Small intestine (tissue), 7 donors: ENCODE measurements around the gene RBBP8NL. TPM values are rescaled to one million over a fixed set of nuclear protein-coding genes. Genes with fewer than 3 reads are reported as not detected.

Experiments
- DNase-seq, 2 donors: peaks; one replicate each; pipeline versions ENCODE4 v3.0.0 to v3.0.0-alpha.2; 2013
- FAIRE-seq: peaks from 2 replicates; lab custom pipeline; 2012; peaks lifted over from hg19 to GRCh38; lab: Jason Lieb, UNC
- H3K27ac ChIP-seq, 3 donors: one replicate each; pipeline ENCODE4 v1.5.1; 2013; ENCODE audit warnings: low read length in 2 of 3, mild to moderate bottlenecking in 2 of 3, control low read depth in 1 of 3, inconsistent platforms in 1 of 3, low read depth in 1 of 3, moderate library complexity in 1 of 3
- H3K27me3 ChIP-seq, 3 donors: one replicate each; pipeline ENCODE4 v1.6.1; 2013; ENCODE audit warnings: low read length in 3 of 3, inconsistent platforms in 1 of 3; ENCODE audit not compliant: control insufficient read depth in 3 of 3, insufficient read depth in 3 of 3
- H3K36me3 ChIP-seq, 3 donors: one replicate each; pipeline ENCODE4 v1.6.1; 2013; ENCODE audit warnings: low read length in 3 of 3, inconsistent platforms in 1 of 3, low read depth in 1 of 3, mild to moderate bottlenecking in 1 of 3, moderate library complexity in 1 of 3; ENCODE audit not compliant: control insufficient read depth in 3 of 3, insufficient read depth in 2 of 3
- H3K4me1 ChIP-seq, 3 donors: one replicate each; pipeline ENCODE4 v1.6.1; 2013; ENCODE audit warnings: low read length in 2 of 3, inconsistent platforms in 1 of 3, low read depth in 1 of 3, mild to moderate bottlenecking in 1 of 3, moderate library complexity in 1 of 3; ENCODE audit not compliant: control insufficient read depth in 3 of 3, insufficient read depth in 2 of 3
- H3K4me3 ChIP-seq, 3 donors: one replicate each; pipeline ENCODE4 v1.5.1; 2013; ENCODE audit warnings: low read length in 3 of 3, control low read depth in 1 of 3, inconsistent platforms in 1 of 3, low read depth in 1 of 3, mild to moderate bottlenecking in 1 of 3, moderate library complexity in 1 of 3
- H3K9me3 ChIP-seq, 2 donors: one replicate each; pipeline ENCODE4 v1.6.1; 2013; ENCODE audit warnings: low read depth in 1 of 2, low read length in 1 of 2; ENCODE audit not compliant: control insufficient read depth in 2 of 2, insufficient read depth in 1 of 2
- WGBS, 3 donors: extraction: QIAGEN DNeasy Blood & Tissue Kit; methylation state at CpG; one replicate each; pipeline ENCODE4 v1.1.7; 2013; 5-methylcytosine and 5-hydroxymethylcytosine counted together
- polyA plus RNA-seq, 4 donors: library from polyadenylated mRNA; stranded (reverse) in 3 of 4; unstranded in 1 of 4; fragments of 200-250 nt in 3 of 4; fragments of 120-200 nt in 1 of 4; gene quantifications; one replicate each; pipeline versions ENCODE4 v1.2.1 to v1.2.3, GENCODE V29; 2013
- donor health status: healthy with polysubstance abuse.
- donor health status: control.
- donor health status: control.
- donor health status: Bipolar disorder and iron deficiency.
- donor health status: healthy.

Gene RBBP8NL
- polyA plus RNA-seq, 4 donors = 8.0 to 28.0 (median 13.5) TPM

DNA sequence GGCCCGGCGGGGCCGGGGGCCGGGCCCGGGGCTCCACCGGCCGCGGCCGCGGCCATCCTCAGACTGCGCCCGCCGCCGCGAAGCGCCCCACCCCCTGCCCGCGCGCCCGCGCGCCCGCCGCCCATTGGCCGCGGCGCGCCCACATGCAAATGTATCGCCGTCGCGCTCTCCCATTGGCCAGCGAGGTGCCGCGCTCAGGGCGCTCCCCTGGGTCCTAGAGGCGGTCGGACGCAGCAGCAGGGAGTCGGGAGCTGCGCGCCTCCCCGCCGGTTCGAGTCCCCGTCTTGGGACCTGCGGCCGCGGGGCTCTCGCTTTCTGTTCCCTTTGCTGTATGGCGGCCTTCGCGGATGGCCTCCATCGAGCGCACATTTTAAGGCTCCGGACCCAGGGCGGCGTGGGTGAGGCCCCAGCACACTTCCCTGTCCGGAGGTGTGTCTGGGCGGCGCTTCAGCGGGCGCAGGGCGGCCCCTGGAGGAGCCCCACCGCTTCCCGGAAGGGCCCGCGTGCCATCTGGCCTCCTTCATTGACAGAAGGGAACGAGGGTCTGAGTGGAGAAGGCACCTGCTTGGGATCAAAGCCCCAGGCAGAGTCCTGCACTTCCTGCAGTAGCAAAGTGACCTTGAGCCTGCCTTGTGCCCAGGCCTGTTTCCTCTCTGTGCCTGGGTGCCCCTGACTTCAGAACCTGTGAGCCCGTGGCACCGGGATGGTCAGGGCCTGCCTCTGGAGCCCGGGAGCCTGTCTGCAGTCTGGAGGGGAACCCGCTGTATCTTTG, 19.9 kb downstream of the RBBP8NL start, which contains the start of gene CABLES2:
TSS of gene CABLES2 (minus strand) at position 65 of the 772 bp plus-strand sequence. CDS start at position 56, 9 bp downstream.
- Histone ChIP-seq H3K4me3 (peak within 1 kb of the TSS; percentile 70 to 93 (median 74)), H3K27ac (peak within 1 kb of the TSS; percentile 49 to 76 (median 74)), H3K4me1 (peaks cover 0 to 65% (median 5%) of the 10 kb centered on the region in 3 donors), H3K36me3 (peaks cover 0 to 49% (median 0%) of the 10 kb centered on the region in 3 donors), H3K9me3 (no peaks in the 10 kb centered on the region), H3K27me3 (no peaks in the 10 kb centered on the region)
- no peak for FAIRE-seq
- 3 to 5% (median 4%) methylated on average over 40 to 73 of the region's 73 CpGs for WGBS, 3 donors
- peak; percentile 94 to 97 for DNase-seq

DNA sequence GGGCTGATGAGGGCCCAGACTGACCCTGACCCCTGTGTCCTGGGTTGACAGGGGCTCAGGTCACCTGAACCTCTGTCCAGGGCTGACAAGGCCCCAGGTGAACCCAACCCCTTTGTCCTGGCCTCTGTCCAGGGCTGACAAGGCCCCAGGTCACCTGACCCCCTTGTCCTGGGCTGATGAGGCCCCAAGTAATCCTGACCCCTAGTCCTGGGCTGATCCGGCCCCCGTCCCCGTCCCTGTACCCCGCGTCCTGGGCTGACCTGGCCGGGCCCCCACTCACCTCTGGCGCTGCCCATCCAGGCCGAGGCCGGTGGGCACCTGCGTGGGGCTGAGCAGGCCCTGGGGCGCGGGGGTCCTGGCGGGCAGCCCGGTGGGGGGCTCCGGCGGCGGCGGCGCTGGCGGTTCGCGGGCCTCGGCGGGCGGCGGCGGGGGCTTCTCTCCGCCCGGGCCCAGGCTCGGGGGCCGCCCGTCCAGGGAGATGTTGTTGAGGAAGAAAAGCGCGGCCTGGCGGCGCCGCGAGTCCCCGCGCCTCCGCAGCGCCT, 20.6 kb downstream of the RBBP8NL start:
- peak overlapping the region; percentile 70 to 93 (median 74) for H3K4me3 ChIP-seq
- no peak for DNase-seq
- H3K9me3 ChIP-seq = no peaks in the 10 kb centered on the region
- H3K36me3 ChIP-seq = peaks cover 0 to 54% (median 0%) of the 10 kb centered on the region in 3 donors
- no peak for FAIRE-seq
- H3K4me1 ChIP-seq = peaks cover 0 to 58% (median 5%) of the 10 kb centered on the region in 3 donors
- no peaks in the 10 kb centered on the region for H3K27me3 ChIP-seq
- H3K27ac ChIP-seq = peak overlapping the region in 1 of 3 donors; percentile 12
- 0 to 1% (median 0%) methylated on average over 17 to 42 of the region's 42 CpGs for WGBS, 3 donors

DNA sequence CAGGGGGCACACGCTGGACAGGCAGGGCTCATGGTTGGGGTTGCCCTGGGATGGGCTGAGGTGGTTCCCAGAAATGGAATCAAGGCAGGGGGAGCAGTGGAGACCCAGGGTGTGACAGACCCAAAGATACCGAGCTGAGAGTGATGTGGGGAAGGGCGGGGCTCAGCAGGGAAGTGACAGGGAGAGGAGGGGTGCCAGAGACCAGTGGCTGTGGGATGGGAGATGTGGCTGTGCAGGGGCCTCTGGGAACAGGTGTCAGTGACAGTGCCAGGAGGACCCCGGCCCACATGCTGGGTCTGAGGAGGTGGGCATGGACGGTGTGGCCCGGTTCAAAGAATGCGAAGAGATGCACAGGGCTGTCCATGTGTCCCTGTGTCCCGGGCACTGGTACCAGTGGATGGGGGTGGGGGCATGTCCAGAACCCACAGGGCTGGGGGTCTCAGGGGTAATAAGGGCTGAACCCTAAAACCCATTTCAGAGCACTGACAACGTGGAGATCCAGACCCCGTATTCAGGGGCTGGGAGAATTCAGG, 21.3 kb downstream of the RBBP8NL start:
- Histone ChIP-seq H3K4me3 (peak overlapping the region; percentile 70 to 93 (median 74)), H3K36me3 (peaks cover 0 to 53% (median 0%) of the 10 kb centered on the region in 3 donors), H3K27me3 (no peaks in the 10 kb centered on the region), H3K4me1 (peaks cover 0 to 52% (median 5%) of the 10 kb centered on the region in 3 donors), H3K9me3 (no peaks in the 10 kb centered on the region), H3K27ac (no peak overlapping the region)
- DNase-seq = no peak
- 28 to 54% (median 47%) methylated on average over 9 to 10 of the region's 10 CpGs for WGBS, 3 donors
- FAIRE-seq = no peak

DNA sequence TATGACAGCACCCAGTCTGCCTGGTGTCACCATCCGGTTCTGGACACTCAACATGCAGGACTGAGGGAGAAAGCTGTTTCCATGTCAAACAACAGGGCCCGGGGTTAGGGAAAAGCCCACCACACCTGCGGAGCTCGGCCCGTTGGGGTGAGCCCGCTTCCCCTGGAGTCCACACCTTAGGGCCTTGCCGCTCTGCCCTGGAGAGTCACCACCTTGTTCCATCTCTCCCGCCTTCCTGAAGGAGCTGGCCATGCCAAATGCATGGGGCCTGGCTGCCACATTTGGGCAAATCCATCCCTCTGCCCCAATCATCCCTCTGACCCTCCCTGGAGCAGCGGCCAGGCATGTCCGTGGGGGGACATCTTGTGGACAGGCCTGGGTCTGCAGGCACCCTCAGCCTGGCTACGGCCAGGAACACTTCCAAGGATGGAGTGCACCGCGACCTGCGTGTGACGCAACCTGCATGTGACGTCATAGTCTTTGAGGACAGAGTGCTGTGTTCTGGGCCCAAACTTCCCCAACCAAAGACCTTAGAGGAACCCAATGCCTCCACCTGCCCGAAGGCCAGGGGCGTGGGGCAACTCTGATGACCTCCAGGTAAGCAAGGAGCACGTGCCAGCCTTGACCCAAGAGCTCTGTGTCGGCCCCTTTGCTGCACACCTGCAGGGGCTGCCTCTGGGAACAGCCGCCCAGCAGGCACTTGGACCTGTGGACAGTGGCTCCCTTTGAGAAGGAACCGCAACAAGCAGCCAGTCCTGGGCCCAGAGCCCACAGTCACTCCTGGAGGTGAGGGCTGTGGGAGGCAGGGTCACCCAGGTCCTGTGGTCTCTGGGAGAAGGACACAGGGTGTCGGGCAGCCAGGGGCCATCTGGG, 22.0 kb downstream of the RBBP8NL start:
- Histone ChIP-seq H3K9me3 (no peaks in the 10 kb centered on the region), H3K4me1 (peaks cover 0 to 45% (median 5%) of the 10 kb centered on the region in 3 donors), H3K27ac (no peak overlapping the region), H3K4me3 (peak overlapping the region in 1 of 3 donors; percentile 74), H3K36me3 (peaks cover 0 to 55% (median 0%) of the 10 kb centered on the region in 3 donors), H3K27me3 (no peaks in the 10 kb centered on the region)
- WGBS, 3 donors = 71 to 78% (median 72%) methylated on average over 22 to 23 of the region's 23 CpGs
- FAIRE-seq = no peak
- DNase-seq = peak in 1 of 2 donors; percentile 48

GRCh38 chr20:62404761-62405107, 22.6 kb downstream of the RBBP8NL start:
- Histone ChIP-seq H3K36me3 (peaks cover 0 to 58% (median 0%) of the 10 kb centered on the region in 3 donors), H3K4me3 (no peak overlapping the region), H3K27me3 (no peaks in the 10 kb centered on the region), H3K9me3 (no peaks in the 10 kb centered on the region), H3K4me1 (peaks cover 0 to 39% (median 5%) of the 10 kb centered on the region in 3 donors), H3K27ac (no peak overlapping the region)
- DNase-seq (no peak), FAIRE-seq (no peak)
- WGBS, 3 donors = 90 to 97% (median 94%) methylated on average over 10 to 12 of the region's 12 CpGs

- Histone ChIP-seq H3K27me3 (no peaks in the 10 kb centered on the region), H3K9me3 (no peaks in the 10 kb centered on the region), H3K36me3 (peaks cover 0 to 58% (median 0%) of the 10 kb centered on the region in 3 donors), H3K27ac (no peak overlapping the region), H3K4me1 (peaks cover 0 to 33% (median 5%) of the 10 kb centered on the region in 3 donors), H3K4me3 (no peak overlapping the region)
- FAIRE-seq = no peak
- 89 to 91% (median 90%) methylated on average over 9 of the region's 9 CpGs for WGBS, 3 donors
- DNase-seq = no peak
These were observed 23.1 kb downstream of the RBBP8NL start for GRCh38 chr20:62404112-62404665.

DNA sequence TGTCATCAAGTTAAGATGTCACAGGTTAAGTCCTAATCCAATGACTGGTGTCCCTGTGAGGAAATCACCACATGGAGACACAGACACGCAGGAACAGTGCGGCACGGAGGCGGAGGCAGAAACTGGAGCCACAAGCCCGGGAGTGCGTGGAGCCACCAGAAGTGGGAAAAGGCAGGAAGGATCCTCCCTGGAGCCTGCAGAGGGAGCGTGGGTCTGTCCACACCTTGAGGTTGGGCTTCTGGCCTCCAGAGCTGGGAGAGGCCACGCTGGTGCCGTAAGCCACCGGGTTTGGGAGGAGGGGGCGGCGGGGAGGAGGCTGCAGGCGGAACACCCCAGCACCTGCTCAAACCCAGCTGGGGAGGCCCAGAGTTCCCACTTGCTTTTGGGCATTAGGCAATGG, 24.0 kb downstream of the RBBP8NL start:
- no peak overlapping the region for H3K27ac ChIP-seq

More for the DNA sequence above, 24.0 kb downstream of the RBBP8NL start:
- Histone ChIP-seq H3K4me1 (peaks cover 0 to 25% (median 5%) of the 10 kb centered on the region in 3 donors), H3K9me3 (no peaks in the 10 kb centered on the region), H3K4me3 (no peak overlapping the region), H3K36me3 (peaks cover 0 to 61% (median 0%) of the 10 kb centered on the region in 3 donors), H3K27me3 (no peaks in the 10 kb centered on the region)
- 65 to 79% (median 71%) methylated on average over 13 of the region's 13 CpGs for WGBS, 3 donors
- no peak for FAIRE-seq
- DNase-seq = no peak
